Left lung (tissue), 10 donors: ENCODE data around the gene LINC00632. TPM values are rescaled to one million over a fixed set of nuclear protein-coding genes. Genes with fewer than 3 reads are reported as not detected.
A peak's percentile ranks its signal among the peaks of the same experiment; 100 is the strongest.

Source experiments
- ATAC-seq: fragments of 200-7000 bp; cut with Tn5 transposase; one replicate; pipeline ENCODE4 v1.9.1; 2020; ENCODE audit warnings: moderate library complexity
- DNase-seq, 4 donors: peaks; one replicate each; pipeline ENCODE4 v3.0.0-alpha.2; 2013 to 2020
- H3K27ac ChIP-seq, 2 donors: fragments of 200-600 bp; sonication (generic) in 1 of 2; one replicate each; pipeline versions ENCODE4 v1.5.0 to v1.8.0; 2020 to 2021
- H3K27me3 ChIP-seq, 2 donors: fragments of 200-600 bp; sonication (generic) in 1 of 2; one replicate each; pipeline versions ENCODE4 v1.5.0 to v1.8.0; 2020 to 2021
- H3K36me3 ChIP-seq, 2 donors: fragments of 200-600 bp; sonication (generic) in 1 of 2; one replicate each; pipeline versions ENCODE4 v1.5.0 to v1.8.0; 2020 to 2021
- H3K4me1 ChIP-seq, 2 donors: fragments of 200-600 bp; one replicate each; pipeline ENCODE4 v1.8.0; 2021
- H3K4me3 ChIP-seq, 2 donors: fragments of 200-600 bp; sonication (generic) in 1 of 2; one replicate each; pipeline versions ENCODE4 v1.5.0 to v1.8.0; 2020 to 2021; ENCODE audit warnings: mild to moderate bottlenecking in 1 of 2
- H3K9me3 ChIP-seq, 2 donors: fragments of 200-600 bp; sonication (generic) in 1 of 2; one replicate each; pipeline versions ENCODE4 v1.5.0 to v1.8.0; 2020 to 2021
- intact Hi-C, 2 donors: fragments of 100-400 bp; cut with DNase I; formaldehyde crosslinking; loops; one replicate each; pipeline versions ENCODE4 v1.11.2 to v1.14.2; 2022
- polyA plus RNA-seq, 6 donors: library from polyadenylated mRNA; unstranded; fragments of 120-200 nt; gene quantifications; one replicate each; pipeline ENCODE4 v1.2.1, GENCODE V29; 2013; ENCODE audit not compliant: insufficient read length in 6 of 6
- total RNA-seq, 2 donors: library from RNA; stranded (reverse); fragmentation: NEBNext Ultra II Directional; extraction: Animal tissue kit (Norgen Biotek cat#: 25700); gene quantifications; one replicate each; pipeline ENCODE4 v1.2.1, GENCODE V29; 2021
- TF ChIP-seq, protein P1 (sequence below), 2 donors: fragments of 200-600 bp; sonication (generic) in 1 of 2; IDR thresholded peaks; one replicate each; pipeline versions ENCODE4 v1.5.0 to v1.8.0; 2021; ENCODE audit warnings: antibody characterized with exemption in 2 of 2
- donor health status: DM: no; HTN: yes; CAD: no.
- donor health status: DM: no; HTN: no; CAD: no.

LINC00632 gene
- total and polyA plus RNA-seq, 8 donors: 19.2 to 458 (median 35.4) TPM

DNA sequence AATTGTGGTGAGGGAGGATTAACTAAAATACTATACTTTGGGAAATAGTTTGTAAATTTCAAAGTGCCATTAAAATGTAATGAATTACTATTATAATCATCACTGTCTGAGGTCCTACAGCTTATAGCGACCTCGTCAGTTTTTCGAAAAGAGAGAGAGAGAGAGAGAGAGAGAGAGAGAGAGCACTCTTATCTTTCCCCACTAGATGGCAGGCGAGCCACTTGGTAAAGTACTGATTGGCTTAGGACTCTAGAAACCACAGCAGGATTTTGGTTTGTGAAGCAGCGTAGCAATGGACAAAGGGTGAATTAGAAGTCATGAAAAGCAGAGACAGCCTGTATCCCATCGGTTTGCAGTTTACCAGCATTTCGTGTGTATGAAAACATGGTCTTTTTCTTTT, 52.5 kb downstream of the LINC00632 start:
- DNase-seq (peak in 2 of 4 donors; percentile 39 to 65), ATAC-seq (peak; percentile 73)
- TF ChIP-seq, protein P1, sequence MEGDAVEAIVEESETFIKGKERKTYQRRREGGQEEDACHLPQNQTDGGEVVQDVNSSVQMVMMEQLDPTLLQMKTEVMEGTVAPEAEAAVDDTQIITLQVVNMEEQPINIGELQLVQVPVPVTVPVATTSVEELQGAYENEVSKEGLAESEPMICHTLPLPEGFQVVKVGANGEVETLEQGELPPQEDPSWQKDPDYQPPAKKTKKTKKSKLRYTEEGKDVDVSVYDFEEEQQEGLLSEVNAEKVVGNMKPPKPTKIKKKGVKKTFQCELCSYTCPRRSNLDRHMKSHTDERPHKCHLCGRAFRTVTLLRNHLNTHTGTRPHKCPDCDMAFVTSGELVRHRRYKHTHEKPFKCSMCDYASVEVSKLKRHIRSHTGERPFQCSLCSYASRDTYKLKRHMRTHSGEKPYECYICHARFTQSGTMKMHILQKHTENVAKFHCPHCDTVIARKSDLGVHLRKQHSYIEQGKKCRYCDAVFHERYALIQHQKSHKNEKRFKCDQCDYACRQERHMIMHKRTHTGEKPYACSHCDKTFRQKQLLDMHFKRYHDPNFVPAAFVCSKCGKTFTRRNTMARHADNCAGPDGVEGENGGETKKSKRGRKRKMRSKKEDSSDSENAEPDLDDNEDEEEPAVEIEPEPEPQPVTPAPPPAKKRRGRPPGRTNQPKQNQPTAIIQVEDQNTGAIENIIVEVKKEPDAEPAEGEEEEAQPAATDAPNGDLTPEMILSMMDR (IDR thresholded peaks at IDR 0.05): peak; percentile 38 to 60
- no peaks in the 10 kb centered on the region for H3K36me3 ChIP-seq
- no peaks in the 10 kb centered on the region for H3K4me1 ChIP-seq
- H3K27ac ChIP-seq: no peak overlapping the region
- no peaks in the 10 kb centered on the region for H3K9me3 ChIP-seq
- intact Hi-C loops: no loop called here
- H3K27me3 ChIP-seq: peaks cover 3 to 24% of the 10 kb centered on the region in 2 donors
- no peak overlapping the region for H3K4me3 ChIP-seq

DNA sequence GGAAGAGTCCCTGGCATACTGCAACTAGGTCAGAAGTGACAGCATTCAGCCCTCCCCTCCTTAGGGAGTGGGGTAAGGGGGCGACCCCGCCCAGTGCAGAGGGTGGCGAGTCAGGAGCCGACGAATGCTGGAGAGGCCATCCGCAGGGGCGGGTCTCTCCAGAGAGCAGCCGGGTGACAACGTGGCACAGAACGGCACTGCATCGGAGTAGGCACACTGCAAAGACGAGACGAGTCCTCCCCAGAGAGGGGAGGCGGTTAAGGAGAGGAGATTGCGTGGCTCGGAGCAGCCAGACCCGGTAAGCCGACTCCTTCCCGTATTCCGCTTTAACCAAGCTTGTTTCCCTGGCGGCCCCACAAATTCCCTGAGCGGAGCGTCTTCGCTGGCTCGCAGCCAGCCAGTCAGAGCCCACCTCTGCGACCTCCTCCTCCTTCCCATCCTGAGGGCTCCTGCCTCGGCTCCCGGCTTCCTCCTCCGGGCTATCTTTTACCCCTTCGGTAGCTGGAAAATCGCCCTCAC, 54.9 kb downstream of the LINC00632 start:
- no peaks in the 10 kb centered on the region for H3K4me1 ChIP-seq
- H3K27ac ChIP-seq: peak overlapping the region in 1 of 2 donors; percentile 57
- ATAC-seq: peak; percentile 79
- TF ChIP-seq, protein P1 (IDR thresholded peaks at IDR 0.05): no peak
- H3K36me3 ChIP-seq: no peaks in the 10 kb centered on the region
- peaks cover 3 to 24% of the 10 kb centered on the region in 2 donors for H3K27me3 ChIP-seq
- peak; percentile 25 to 55 (median 48) for DNase-seq
- H3K4me3 ChIP-seq: peak overlapping the region; percentile 24
- H3K9me3 ChIP-seq: no peaks in the 10 kb centered on the region
- intact Hi-C loops: no loop called here

DNA sequence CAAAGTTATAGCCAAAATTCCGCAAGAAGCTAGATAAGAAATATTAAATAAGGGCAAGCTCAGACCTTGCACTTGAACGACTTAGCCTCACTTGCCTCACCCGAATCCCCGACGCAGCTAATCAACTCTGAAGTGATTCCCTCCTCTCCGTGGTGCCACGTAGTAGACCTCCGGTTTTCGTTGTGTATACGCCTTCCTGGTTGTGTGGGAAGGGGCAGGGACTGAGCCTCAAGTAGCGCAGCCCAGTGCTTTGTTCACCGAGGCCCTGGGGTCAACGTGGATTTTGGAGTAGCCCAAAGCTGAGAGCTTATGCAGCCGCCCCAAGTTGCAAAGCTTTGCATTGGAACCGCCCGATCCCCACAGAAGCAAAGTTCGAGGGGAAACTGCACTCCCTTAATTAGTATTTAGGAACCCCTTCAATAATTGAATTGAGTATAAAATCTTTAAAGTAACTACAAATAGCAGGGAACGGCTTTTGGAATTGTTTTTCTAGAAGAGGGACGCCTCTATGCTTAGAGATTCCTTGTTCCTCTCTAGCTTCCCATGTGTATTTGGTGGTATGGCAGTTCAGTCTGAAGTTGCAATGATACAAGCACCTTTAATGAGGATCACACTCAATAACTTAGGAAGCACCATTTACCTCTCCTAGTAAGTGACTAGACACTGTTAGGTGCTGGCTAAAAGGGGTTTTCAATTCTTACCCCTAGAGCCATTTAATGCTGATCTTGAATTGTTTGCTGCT, 55.7 kb downstream of the LINC00632 start:
- intact Hi-C loops: no loop called here
- no peaks in the 10 kb centered on the region for H3K36me3 ChIP-seq
- ATAC-seq (peak; percentile 62), DNase-seq (peak in 2 of 4 donors; percentile 10 to 33)
- peaks cover 3 to 24% of the 10 kb centered on the region in 2 donors for H3K27me3 ChIP-seq
- TF ChIP-seq, protein P1 (IDR thresholded peaks at IDR 0.05): no peak
- H3K27ac ChIP-seq: peak overlapping the region in 1 of 2 donors; percentile 57
- no peaks in the 10 kb centered on the region for H3K9me3 ChIP-seq
- peak overlapping the region; percentile 24 for H3K4me3 ChIP-seq
- no peaks in the 10 kb centered on the region for H3K4me1 ChIP-seq

DNA sequence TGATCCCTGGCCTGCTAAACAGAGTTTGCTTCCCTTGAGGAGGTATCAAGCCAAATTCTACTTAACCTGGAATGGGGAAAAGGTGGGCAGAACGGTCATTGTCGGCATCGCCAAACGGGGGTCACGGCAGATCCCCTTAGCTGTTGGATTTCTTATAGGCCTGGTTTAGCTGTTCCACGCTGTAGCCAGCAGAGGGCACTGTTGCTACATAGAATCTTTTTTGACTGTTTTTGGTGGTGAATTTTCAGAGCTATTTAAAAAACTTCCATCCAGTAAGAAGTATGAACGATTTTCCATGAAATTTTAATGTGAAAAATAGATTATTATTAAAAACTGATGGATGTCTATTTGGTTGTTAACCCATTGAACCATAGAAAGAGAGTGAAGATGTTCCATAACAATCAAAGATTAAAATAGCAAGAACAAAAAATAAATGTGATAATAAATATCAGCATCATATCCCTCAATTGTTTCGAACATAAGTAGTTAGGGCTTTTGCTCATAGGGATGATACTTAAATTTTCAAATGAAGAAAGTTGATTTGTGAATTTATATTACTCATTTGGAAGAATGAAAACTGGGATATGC, 56.6 kb downstream of the LINC00632 start:
- intact Hi-C loops: no loop called here
- DNase-seq (peak in 2 of 4 donors; percentile 59 to 71), ATAC-seq (peak; percentile 80)
- Histone ChIP-seq H3K36me3 (no peaks in the 10 kb centered on the region), H3K4me3 (peak overlapping the region in 1 of 2 donors; percentile 24), H3K27ac (no peak overlapping the region), H3K4me1 (no peaks in the 10 kb centered on the region), H3K9me3 (no peaks in the 10 kb centered on the region), H3K27me3 (peaks cover 3 to 24% of the 10 kb centered on the region in 2 donors)
- TF ChIP-seq, protein P1 (IDR thresholded peaks at IDR 0.05): peak; percentile 58 to 93

DNA sequence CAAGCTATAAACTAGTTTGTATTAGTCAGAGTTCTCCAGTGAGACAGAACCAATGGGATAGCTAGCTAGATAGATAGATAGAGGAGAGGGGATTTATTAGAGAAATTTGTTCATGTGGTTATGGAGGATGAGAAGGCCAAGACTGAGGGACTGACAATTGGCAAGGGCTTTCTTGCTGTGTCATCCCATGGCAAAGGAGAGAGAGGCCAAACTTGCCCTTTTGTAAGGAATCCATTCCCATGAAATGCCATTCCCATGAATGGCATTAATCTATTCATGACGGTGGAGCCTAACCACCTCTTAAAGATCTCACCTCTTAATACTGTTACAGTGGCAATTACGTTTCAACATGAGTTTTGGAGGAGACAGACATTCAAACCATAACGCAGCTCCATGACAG, 58.1 kb downstream of the LINC00632 start:
- no peaks in the 10 kb centered on the region for H3K36me3 ChIP-seq
- no peaks in the 10 kb centered on the region for H3K4me1 ChIP-seq
- TF ChIP-seq, protein P1 (IDR thresholded peaks at IDR 0.05): no peak
- no peaks in the 10 kb centered on the region for H3K9me3 ChIP-seq
- H3K27me3 ChIP-seq: peaks cover 3 to 23% of the 10 kb centered on the region in 2 donors
- no peak overlapping the region for H3K4me3 ChIP-seq
- no peak overlapping the region for H3K27ac ChIP-seq
- ATAC-seq (no peak), DNase-seq (no peak)
- intact Hi-C loops: no loop called here
